ELR (cell line): ENCODE measurements around the gene RITA1.
"Not testable (repeated sequence)": the region's sequence is repeated elsewhere in the genome, so short reads cannot be mapped to it uniquely, and the experiment has no call there.

Experiments
- DNase-seq: peaks from one replicate; pipeline ENCODE4 v3.0.0-alpha.2; 2015; ENCODE audit warnings: low read depth

The RITA1 gene

GRCh38 chr12:113185180-113186032 lies at the start of gene RITA1, which contains the start of gene DDX54:
Gene RITA1, plus strand, starts transcription at chr12:113185721. Its CDS starts 1,026 bp downstream, at chr12:113186747.
Gene DDX54, minus strand, starts transcription at chr12:113185478. Its CDS starts 27 bp downstream, at chr12:113185451.
- peak; percentile 78 for DNase-seq

GRCh38 chr12:113136128-113136989 lies 49.2 kb upstream of the RITA1 start:
- no peak for DNase-seq

GRCh38 chr12:113136990-113137511 lies 48.5 kb upstream of the RITA1 start:
- no peak for DNase-seq

GRCh38 chr12:113137861-113138783 lies 47.4 kb upstream of the RITA1 start:
- no peak for DNase-seq

GRCh38 chr12:113138826-113139225 lies 46.7 kb upstream of the RITA1 start:
- DNase-seq = no peak

GRCh38 chr12:113140706-113141105 lies 44.8 kb upstream of the RITA1 start:
- no peak for DNase-seq

- not testable (repeated sequence) for DNase-seq
Observed at GRCh38 chr12:113141716-113142115, 43.8 kb upstream of the RITA1 start.

- no peak for DNase-seq
Observed at GRCh38 chr12:113142173-113142885, 43.2 kb upstream of the RITA1 start.

- no peak for DNase-seq
Observed at GRCh38 chr12:113142886-113143332, 42.6 kb upstream of the RITA1 start.

- no peak for DNase-seq
Observed at GRCh38 chr12:113143959-113144358, 41.6 kb upstream of the RITA1 start.

GRCh38 chr12:113144806-113145205 lies 40.7 kb upstream of the RITA1 start:
- DNase-seq = no peak

GRCh38 chr12:113145720-113146551 lies 39.6 kb upstream of the RITA1 start:
- no peak for DNase-seq

GRCh38 chr12:113146999-113147398 lies 38.5 kb upstream of the RITA1 start:
- DNase-seq = no peak

GRCh38 chr12:113149361-113150150 lies 36.0 kb upstream of the RITA1 start, which contains the start of gene CFAP73:
Gene CFAP73, plus strand, starts transcription at chr12:113149724. Its CDS starts 134 bp downstream, at chr12:113149858.
- DNase-seq = peak; percentile 87

- no peak for DNase-seq
Observed at GRCh38 chr12:113151655-113152054, 33.9 kb upstream of the RITA1 start.

- DNase-seq = no peak
Observed at GRCh38 chr12:113152196-113152834, 33.2 kb upstream of the RITA1 start.

- peak; percentile 75 for DNase-seq
Observed at GRCh38 chr12:113152835-113153814, 32.4 kb upstream of the RITA1 start.
